GM19238 (cell line): ENCODE measurements around the gene GHRH.

Experiments
- DNase-seq: peaks from one replicate; pipeline ENCODE4 v3.0.0; 2011; ENCODE audit warnings: low spot score; ENCODE audit not compliant: insufficient read length

The GHRH gene, protein sequence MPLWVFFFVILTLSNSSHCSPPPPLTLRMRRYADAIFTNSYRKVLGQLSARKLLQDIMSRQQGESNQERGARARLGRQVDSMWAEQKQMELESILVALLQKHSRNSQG

DNA sequence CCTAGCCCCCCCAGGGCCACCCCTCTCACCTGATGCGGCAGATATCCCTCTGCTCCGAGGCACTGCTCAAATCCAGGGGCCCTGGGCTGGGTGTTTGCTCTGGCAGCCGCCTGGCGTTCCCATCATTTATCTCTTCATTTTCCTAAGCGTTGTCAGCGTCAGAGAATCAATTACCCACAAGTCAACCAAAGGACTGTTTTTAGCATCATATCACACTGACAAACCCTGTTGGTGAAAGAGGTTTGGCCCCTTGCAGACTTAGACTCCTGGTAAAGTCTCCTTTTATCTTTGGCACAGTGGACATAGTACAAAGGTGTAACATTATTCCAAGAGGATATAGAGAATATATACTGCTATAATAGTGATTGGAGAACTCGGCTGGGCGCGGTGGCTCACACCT lies at the start of gene GHRH:
Gene GHRH, minus strand, starts transcription at position 101 of the 400 bp plus-strand sequence. CDS start 4,925 bp downstream, outside the sequence.
- DNase-seq: no peak

DNA sequence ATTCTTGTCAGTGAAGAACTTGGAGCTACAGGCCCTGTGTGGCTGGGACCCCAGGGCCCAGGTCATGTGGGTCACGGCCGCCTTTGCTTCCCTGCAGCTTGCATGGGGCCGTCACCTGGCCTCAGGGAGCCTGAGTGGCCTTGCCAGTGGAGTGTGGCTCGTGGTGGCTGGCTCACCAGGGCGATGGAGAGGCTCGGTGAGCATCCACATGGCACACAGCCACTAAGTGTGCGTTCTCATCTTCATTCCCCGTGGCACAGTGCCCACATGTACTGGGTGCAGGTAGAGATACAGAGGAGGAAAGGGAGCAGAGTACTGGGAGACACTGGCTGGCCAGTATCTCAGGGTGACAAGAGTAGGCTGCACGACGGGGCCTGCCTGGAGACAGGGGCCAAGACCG lies 49.3 kb upstream of the GHRH start:
- no peak for DNase-seq

DNA sequence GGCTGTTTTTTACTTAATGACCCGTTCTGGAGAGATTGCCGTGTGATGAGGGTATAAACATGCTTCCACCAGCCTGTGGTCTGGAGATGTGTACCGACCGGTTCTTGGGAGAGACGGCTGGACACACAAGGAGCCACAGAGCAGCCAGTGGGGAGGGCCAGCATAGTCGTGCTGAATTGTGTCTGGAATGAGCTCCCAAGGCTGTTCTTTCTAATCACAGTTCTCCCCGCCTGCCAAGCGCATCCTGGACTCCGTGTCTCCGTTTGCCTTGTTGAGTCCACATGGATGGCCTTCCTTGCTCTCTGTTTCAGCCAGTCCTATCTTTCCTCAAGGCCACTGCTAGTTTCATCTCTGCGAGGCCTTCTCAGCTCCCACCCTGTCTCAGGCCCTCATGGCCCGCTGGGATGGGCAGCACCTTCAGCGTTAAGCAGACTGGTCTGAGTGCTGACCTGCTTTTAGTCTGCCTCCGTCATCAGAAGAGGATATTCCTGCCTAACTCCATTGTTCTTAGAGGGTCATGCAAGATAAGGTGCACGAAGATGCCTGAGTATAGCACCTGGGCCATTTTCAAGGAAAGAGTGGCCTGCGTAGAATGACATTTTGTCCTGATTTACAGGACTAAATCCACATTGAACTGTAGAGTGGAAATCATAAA lies 48.4 kb upstream of the GHRH start:
- DNase-seq: no peak

DNA sequence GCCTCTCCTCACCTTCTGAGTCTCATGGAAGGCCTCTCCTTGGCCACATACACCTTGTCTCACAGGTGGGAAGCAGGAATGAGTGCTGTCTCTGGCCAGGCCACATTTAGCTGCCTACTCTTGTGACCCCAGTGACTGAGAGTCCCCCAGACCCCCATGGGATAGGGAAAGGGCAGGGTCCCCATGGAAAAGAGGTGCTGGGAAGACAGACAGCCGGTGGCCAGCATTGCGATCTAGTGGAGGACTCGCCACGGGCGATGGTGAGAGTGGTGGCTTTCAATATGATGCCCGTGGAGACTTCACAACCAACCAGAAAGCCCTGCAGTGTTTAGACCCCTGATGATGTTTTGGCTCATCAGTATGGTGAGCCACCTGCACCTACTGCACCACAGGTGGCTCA lies 47.7 kb upstream of the GHRH start:
- no peak for DNase-seq

DNA sequence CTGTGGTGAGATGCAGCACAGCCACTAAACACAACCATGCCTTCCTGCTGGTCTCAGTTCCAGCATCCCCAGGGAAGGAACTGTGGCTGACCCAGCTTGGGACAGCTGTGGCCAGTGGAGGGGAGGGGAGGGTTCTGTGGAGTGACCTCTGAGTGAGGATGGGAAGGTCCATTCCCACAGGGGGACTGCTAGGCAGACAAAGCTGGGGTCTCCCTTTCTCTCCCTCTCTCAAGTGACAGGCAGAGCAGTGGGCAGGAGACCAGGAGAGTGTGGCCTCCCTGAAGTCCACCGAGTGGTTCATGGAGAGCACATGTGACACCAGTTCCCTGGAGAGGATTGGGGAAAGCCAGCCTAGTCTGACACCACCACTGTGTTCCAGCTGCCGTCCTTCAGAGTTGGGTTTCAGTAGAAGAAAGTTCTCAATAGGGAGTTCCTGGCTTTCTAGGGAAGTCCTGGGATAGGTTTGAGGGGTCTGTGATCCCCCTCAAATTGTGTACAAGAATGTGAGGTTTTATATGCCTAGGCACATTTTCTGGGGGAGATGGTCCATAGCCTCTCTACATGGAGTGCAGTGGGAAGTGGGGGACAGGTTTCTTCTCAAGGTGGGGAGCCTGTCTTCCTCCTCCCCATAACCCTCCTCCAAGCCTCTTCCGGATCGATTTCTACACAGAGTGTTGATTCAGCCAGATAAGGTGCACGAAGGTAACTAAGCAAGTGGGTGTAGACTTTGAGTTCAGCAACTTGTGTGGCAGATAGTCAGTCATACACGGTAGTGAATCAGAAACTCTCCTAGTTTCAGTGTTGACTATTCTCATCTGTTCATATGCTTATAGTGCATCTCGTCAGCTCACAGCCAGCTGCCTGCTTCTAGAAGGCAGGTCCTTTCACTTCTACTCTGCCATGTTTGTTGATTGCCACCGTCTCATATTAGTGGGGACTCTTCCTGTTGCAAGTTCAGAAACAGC lies 46.8 kb upstream of the GHRH start:
- DNase-seq: peak; percentile 61

DNA sequence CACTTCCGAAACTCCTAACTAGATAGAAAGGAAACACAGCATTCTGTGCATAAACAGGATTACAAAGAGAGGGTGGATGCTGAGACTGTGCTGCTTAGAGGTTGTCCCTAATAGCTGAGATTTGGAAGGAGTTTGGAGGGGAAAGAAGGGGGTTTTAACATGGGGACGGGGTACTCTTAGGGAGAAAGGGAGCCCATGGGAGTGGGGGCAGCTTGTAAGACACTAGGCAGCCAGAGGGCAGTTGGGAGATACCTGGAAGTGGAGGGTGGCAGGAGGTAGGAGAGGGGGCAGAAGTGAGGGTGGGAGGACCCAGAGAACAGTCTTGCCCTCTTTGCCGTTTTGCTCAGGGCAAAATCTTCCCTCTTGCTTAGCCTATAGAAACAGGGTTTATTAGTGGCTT lies 44.2 kb upstream of the GHRH start:
- DNase-seq: no peak

DNA sequence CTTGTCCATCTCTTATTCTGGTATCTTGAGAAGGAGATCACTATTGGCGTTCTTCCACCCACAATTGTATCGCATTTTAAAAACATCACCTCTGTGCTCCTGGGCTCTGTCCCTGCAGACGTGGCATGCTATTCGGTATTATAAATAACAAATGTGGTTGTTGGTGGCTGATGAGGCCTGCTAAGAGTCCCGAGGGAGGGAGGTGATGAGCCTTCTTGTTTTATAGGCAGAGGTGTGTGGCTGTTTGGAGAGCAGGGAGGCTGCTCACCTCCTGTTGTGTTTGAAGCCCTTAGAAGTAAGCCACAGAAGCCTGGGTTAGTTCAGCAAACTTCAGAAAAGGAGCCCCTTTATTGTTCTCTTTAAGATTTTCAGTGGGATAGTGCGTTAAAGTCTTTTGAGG lies 43.5 kb upstream of the GHRH start:
- no peak for DNase-seq

DNA sequence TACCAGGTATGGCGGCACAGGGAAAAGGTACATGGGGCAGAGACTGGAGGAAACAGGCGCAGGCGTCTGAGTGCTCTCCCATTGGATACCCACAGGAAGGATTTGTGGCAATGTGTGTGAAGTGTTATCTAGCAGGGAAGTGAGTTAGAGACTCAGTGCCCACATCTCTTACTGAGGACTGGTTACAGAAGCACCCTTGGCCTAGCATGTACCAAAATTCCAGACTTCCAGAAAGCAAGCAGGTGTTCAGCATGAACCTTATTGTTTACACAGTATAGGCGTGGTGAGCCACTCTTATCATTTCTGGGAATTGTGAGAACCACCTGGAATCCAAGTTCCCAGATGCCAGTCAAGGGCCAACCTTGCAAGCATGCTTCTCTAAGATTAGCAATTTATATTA lies 42.0 kb upstream of the GHRH start:
- DNase-seq: no peak

DNA sequence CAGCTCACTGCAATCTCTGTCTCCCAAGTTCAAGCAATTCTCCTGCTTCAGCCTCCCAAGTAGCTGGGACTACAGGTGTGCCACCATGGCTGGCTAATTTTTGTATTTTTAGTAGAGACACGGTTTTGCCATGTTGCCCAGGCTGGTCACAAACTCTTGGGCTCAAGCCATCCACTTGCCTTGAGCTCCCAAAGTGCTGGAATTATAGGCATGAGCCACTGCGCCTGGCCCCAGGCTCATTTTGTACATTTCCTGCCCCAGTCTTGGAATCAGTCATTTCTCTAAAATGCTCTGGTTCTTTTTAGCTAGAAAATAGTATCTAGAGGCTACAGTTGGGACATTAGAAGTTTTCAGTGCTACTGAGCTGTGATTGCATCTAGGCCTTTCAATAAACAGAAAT lies 41.4 kb upstream of the GHRH start:
- DNase-seq: no peak

DNA sequence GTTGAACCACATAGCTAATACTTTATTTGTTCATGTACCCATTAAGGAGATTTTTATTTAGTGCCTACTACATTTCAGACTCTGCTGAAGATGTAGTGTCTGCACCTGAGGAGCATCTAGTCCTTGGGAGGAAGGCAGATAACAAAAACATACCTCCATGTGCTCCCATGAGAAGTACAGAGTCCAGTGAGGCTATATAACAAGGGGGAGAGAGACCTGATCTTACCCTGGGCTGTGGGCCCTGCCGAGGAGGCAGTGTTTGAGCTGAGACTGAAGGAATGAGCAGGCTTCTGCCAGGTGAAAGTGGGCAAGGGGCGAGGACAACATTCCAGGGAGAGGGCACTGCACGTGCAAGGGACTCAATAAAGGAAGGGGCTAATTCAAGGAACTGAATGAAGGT lies 39.9 kb upstream of the GHRH start:
- no peak for DNase-seq

DNA sequence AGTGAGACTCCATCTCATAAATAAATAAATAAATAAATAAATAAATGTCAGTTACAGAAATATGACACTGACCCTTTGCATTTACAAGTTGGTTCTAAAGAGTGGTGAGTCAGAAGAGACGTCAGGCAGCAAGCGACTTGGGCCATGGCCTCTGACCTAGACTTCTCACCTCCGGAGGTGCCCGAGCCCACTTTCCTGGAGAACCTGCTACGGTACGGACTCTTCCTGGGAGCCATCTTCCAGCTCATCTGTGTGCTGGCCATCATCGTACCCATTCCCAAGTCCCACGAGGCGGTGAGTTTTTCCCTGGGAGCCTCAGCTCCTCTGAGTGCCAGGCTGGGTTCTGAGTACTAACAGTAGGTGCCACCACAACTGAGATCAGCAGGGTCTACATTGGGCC lies 39.5 kb upstream of the GHRH start:
- DNase-seq: no peak

DNA sequence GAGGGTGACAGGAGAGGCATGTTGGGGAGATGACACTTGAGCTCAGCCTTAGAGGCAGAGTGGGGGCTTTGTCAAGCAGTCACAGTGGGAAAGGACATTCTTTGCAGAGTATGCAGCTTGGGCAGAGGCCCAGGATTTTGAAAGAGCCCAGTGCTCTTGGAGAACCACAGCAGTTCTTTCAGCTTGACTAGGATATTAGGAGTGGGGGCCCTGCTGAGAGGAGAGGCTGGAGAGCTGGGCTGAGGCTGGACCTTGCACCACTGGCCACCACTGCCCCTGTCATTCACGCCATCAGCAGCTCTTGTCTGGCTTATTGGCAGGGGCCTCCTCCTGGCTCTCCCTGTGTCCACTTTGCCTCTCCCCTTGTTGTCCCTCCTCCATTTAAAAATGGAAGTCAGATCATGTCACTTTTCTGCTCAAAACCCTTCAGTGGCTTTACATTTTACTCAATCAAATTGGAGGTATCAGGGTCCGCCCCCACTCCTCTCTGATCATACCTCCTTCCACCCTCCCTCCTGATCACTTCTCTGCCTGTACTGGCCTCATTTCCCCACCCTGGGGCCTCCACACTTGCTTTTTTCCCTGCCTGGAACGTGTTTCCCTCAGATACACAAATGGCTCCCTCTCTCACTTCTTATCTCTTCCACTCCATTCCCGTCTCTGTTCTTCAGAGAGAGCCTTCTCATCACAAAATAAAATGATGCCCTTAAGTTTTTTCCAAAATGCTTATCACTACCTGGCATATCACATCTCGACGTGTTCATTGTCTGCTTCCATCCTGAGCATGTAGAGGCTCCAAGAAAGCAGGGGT lies 38.3 kb upstream of the GHRH start:
- no peak for DNase-seq

DNA sequence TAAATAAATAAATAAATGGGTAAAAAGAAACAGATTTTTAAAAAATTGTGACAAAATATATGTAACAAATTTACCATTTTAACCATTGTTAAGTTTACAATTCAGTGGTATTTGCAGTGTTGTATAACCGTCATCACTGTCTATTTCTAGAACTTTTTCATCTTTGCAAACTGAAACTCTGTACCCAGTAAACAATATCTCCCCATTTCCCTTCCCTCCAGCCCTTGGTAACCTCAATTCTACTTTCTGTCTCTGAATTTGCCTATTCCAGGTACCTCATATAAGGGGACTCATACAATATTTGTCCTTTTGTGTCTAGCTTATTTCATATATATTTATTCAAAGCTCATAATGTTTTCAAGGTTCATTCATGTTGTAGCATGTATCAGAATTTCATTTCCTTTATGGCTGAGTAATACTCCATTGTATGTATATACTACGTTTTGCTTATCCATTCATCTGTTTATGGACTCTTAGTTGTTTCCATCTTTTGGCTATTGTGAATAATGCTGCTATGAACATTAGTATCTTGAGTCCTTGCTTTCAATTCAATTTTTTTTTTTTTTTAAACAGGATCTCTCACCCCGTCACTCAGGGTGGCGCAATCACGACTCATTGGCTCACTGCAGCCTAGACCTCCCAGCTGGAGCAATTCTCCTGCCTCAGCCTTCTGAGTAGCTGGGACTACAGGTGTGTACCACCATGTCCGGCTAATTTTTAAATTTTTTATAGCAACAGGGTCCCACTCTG lies 36.8 kb upstream of the GHRH start:
- DNase-seq: no peak

DNA sequence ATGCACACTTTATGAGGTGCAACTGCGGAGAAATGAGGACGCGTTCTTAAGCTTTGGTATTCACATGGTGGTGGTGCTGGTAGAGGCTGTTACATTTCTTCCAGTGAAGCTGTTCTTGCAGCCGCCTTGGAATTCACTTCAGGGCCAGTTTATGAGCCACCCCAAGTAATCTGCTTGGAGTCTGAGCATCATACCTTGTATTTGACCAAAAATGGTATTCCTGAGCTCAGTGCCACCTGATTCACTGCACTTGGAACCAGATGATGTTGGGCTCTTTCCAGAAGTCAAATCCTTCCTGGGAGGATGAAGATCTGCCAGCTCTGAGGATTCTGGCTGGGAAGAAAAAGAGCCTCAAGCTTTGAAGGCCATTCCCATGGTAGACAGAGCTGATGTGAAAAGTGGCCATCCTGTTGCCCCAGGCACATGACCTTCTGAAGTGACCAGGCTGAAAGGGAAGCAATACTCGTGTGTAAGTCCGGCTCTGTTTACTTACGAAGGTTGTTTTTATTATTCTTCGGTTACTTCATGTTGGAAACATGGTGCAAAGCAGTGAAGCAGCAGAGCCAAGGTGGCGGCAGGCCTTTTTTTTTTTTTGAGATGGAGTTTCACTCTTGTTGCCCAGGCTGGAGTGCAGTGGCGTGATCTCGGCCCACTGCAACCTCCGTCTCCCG lies 35.6 kb upstream of the GHRH start:
- no peak for DNase-seq

DNA sequence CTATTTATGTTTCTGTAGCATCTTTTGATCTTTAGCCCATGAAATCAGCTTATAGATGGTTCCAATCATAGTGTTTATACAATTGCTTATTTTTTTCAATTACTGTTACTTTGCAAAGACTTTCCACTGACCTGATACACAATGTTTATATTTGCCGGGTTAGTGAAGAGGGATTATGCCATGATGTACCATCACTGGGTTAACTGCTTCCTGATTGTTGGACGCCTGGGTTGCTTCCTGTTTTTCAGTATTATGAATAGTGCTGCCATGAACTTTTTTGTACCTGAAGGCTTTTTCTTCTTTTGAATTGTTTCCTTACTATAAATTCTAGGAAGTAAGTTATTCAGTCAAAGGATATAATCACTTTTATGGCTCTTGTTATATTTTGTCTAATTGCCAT lies 34.8 kb upstream of the GHRH start:
- no peak for DNase-seq

DNA sequence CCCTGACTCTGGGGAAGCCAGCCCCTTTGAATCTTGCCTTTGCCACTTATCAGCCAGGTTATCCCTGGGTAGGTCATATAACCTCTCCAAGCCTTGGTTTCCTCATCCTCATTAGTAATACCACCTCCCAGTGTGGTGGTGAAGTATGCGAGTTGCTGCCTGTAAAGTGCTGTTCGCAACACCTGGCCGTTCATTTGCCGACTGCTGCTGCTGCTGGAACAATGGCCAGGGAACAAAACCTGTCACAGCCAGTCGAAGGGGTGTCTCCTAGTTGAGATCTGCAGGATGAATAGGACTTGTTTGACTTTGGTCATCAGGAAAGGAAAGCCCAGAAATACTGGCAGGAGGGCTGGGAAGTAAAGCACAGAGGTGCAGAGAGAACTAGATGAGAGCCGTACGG lies 34.0 kb upstream of the GHRH start:
- no peak for DNase-seq

DNA sequence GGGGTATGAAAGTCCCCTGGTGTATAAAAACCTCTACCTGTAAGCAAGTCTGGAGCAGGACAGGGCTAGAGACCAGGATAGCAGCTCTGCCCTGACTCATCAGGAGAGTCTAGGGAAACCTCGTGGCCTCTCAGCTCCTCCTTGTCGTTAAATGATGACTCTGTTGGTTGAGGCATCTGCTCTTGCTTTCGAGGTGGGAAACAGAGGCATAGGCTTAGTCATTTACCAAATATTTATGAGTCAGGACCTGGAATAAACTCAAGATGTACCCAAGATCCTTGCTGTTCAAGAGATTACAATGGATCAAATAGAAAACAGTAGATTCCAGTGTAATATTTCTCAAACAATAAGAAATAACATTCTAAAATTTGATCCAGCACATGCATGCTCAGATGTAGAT lies 33.4 kb upstream of the GHRH start:
- no peak for DNase-seq

DNA sequence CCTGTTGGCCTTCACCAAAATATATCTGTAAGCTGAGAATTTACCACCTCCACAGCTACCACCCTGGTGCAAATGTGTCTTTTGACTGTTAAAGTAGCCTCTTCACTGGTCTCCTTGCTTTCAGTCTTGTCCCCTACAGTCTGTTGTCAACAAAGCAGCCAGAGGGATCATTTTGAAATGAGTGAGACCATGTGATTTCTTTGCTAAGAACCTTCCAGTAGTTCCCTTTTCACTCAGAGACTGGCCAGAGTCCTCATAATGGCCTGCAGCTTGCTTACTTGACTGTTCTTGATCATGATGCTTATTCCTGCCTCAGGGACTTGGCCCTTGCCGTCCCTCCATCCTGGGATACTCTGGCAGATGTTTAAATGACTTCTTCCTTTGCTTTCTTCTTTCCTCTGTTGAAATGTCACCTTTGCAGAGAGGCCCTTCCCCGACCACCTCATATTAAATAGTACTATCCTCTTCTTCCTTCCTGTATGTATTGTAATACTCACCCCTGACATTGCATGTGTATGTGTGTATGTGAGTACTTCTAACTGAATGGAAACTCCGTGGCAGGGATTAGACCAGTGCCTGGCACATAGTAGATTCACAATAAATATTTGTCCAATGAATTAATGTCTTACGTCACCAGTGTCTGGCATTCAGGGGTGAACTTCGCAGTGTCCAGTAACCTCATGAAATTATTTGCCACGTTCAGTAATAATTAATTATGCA lies 32.8 kb upstream of the GHRH start:
- DNase-seq: no peak

DNA sequence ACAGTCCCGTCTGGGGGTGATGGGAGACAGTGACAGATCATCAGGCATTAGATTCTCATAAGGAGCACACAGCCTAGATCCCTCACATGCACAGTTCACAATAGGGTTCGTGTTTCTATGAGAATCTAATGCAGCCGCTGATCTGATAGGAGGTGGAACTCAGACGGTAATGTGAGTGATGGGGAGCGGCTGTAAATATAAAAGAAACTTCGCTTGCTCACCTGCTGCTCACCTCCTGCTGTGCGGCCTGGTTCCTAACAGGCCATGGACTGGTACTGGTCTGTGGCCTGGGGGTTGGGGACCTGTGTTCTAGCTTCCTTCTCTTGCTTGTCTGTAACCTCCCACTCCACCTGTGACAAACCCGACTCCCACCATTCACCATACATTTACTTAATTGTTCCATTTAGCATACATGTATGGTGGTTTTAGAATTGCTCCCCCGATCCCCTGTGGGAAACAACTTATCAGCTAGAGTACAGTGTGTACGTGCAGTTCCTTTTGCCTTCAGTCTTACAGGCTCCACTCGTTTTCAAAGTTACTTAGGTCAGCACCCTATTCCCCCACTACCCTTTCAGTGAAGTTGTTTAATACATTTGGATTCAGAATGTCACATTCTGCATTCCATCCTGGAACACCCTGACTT lies 31.8 kb upstream of the GHRH start:
- DNase-seq: no peak
